Glomerular visceral epithelial cell (primary cell): ENCODE data around the gene KANK2.
"Not testable (repeated sequence)": the region's sequence is repeated elsewhere in the genome, so short reads cannot be mapped to it uniquely, and the experiment has no call there.

Experiments
- DNase-seq: peaks from one replicate; pipeline ENCODE4 v3.0.0-alpha.2; 2016; ENCODE audit errors: extremely low spot score

The KANK2 gene

GRCh38 chr19:11172576-11172975 lies 24.8 kb downstream of the KANK2 start:
- no peak for DNase-seq

- DNase-seq, result no peak
Observed at GRCh38 chr19:11171144-11171543, 26.2 kb downstream of the KANK2 start.

GRCh38 chr19:11169896-11170678 lies 27.3 kb downstream of the KANK2 start:
- no peak for DNase-seq

- peak; percentile 96 for DNase-seq
Observed at GRCh38 chr19:11168568-11168967, 28.8 kb downstream of the KANK2 start.

GRCh38 chr19:11166281-11167142 lies 30.8 kb downstream of the KANK2 start:
- no peak for DNase-seq

- no peak for DNase-seq
Observed at GRCh38 chr19:11165486-11166030, 31.8 kb downstream of the KANK2 start.

GRCh38 chr19:11164879-11165406 lies 32.4 kb downstream of the KANK2 start:
- DNase-seq, result no peak

GRCh38 chr19:11164296-11164695 lies 33.0 kb downstream of the KANK2 start:
- no peak for DNase-seq

- DNase-seq, result not testable (repeated sequence)
Observed at GRCh38 chr19:11160440-11160768, 36.9 kb downstream of the KANK2 start.

GRCh38 chr19:11159598-11160439 lies 37.5 kb downstream of the KANK2 start:
- DNase-seq, result no peak

- peak; percentile 99 for DNase-seq
Observed at GRCh38 chr19:11155373-11156120, 41.8 kb downstream of the KANK2 start, which contains the start of gene SPC24. TSS of gene SPC24 (minus strand) at chr19:11155782. CDS start at chr19:11155776, 6 bp downstream.

- DNase-seq, result no peak
Observed at GRCh38 chr19:11154683-11155047, 42.7 kb downstream of the KANK2 start.

- peak; percentile 74 for DNase-seq
Observed at GRCh38 chr19:11152318-11153062, 44.9 kb downstream of the KANK2 start.

GRCh38 chr19:11151181-11151580 lies 46.2 kb downstream of the KANK2 start:
- no peak for DNase-seq

- DNase-seq, result no peak
Observed at GRCh38 chr19:11148001-11148400, 49.3 kb downstream of the KANK2 start.

GRCh38 chr19:11145536-11145924 lies 51.8 kb downstream of the KANK2 start:
- no peak for DNase-seq

GRCh38 chr19:11142528-11143171 lies 54.7 kb downstream of the KANK2 start:
- peak; percentile 98 for DNase-seq

- DNase-seq, result peak; percentile 48
Observed at GRCh38 chr19:11141937-11142527, 55.3 kb downstream of the KANK2 start.

- DNase-seq, result no peak
Observed at GRCh38 chr19:11140896-11141295, 56.4 kb downstream of the KANK2 start.
